Neuronal stem cell (in vitro differentiated cells): ENCODE data around the gene SLC35F5.

ENCODE experiments used
- DNase-seq: peaks from one replicate; pipeline ENCODE4 v3.0.0-alpha.2; 2013; ENCODE audit warnings: low spot score
- H2AFZ ChIP-seq: one replicate; pipeline ENCODE4 v1.6.1; 2013; ENCODE audit warnings: mild to moderate bottlenecking, low read length, inconsistent platforms
- H2AK5ac ChIP-seq: 2 replicates; pipeline ENCODE4 v1.6.1; 2013; ENCODE audit warnings: low read depth, mild to moderate bottlenecking, inconsistent platforms, low read length, moderate library complexity, mixed read lengths
- H2BK120ac ChIP-seq: 2 replicates; pipeline ENCODE4 v1.6.1; 2013; ENCODE audit warnings: low read depth, mild to moderate bottlenecking, inconsistent platforms, low read length, moderate library complexity, mixed read lengths
- H2BK12ac ChIP-seq: one replicate; pipeline ENCODE4 v1.6.1; 2013; ENCODE audit warnings: low read length, inconsistent platforms
- H2BK15ac ChIP-seq: 2 replicates; pipeline ENCODE4 v1.6.1; 2013; ENCODE audit warnings: mild to moderate bottlenecking, low read length, inconsistent platforms, mixed read lengths
- H2BK5ac ChIP-seq: one replicate; pipeline ENCODE4 v1.6.1; 2013; ENCODE audit warnings: inconsistent platforms, mild to moderate bottlenecking, low read length, moderate library complexity
- H3K14ac ChIP-seq: one replicate; pipeline ENCODE4 v1.6.1; 2013; ENCODE audit warnings: low read length, inconsistent platforms
- H3K18ac ChIP-seq: 2 replicates; pipeline ENCODE4 v1.6.1; 2013; ENCODE audit warnings: low read length, inconsistent platforms
- H3K23ac ChIP-seq: 2 replicates; pipeline ENCODE4 v1.6.1; 2013; ENCODE audit warnings: low read depth, mild to moderate bottlenecking, mixed read lengths, low read length, inconsistent platforms; ENCODE audit not compliant: poor library complexity
- H3K27ac ChIP-seq: replicated peaks from 3 replicates; pipeline ENCODE4 v1.5.1; 2013; ENCODE audit warnings: low read length, inconsistent platforms
- H3K27me3 ChIP-seq, 3 experiments: 2 replicates each; pipeline ENCODE4 v1.6.1; 2013; ENCODE audit warnings: low read length in 3 of 3, mild to moderate bottlenecking in 2 of 3, inconsistent platforms in 1 of 3, low read depth in 1 of 3, mixed read lengths in 1 of 3, moderate library complexity in 1 of 3; ENCODE audit not compliant: control insufficient read depth in 3 of 3, insufficient read depth in 3 of 3
- H3K36me3 ChIP-seq, 2 donors: replicated peaks in 1 of 2; 2 replicates each; pipeline ENCODE4 v1.6.1; 2013; ENCODE audit warnings: low read length in 2 of 2; ENCODE audit not compliant: control insufficient read depth in 2 of 2, insufficient read depth in 2 of 2
- H3K4ac ChIP-seq: 2 replicates; pipeline ENCODE4 v1.6.1; 2013; ENCODE audit warnings: inconsistent platforms, mild to moderate bottlenecking, low read length, moderate library complexity
- H3K4me1 ChIP-seq, 2 donors: 1 replicate in 1 of 2; 2 replicates in 1 of 2; pipeline ENCODE4 v1.6.1; 2013; ENCODE audit warnings: low read length in 2 of 2, low read depth in 1 of 2; ENCODE audit not compliant: control insufficient read depth in 2 of 2, insufficient read depth in 1 of 2
- H3K4me2 ChIP-seq: one replicate; pipeline ENCODE4 v1.6.1; 2013; ENCODE audit warnings: mild to moderate bottlenecking, low read length, inconsistent platforms; ENCODE audit not compliant: insufficient read depth, poor library complexity, severe bottlenecking
- H3K4me3 ChIP-seq, 2 donors: 2 replicates each; pipeline ENCODE4 v1.5.1; 2013; ENCODE audit warnings: low read length in 2 of 2, mild to moderate bottlenecking in 2 of 2, inconsistent platforms in 1 of 2, moderate library complexity in 1 of 2
- H3K79me1 ChIP-seq: one replicate; pipeline ENCODE4 v1.6.1; 2013; ENCODE audit warnings: low read depth, mild to moderate bottlenecking, inconsistent platforms, low read length, moderate library complexity
- H3K9ac ChIP-seq: one replicate; pipeline ENCODE4 v1.6.1; 2013; ENCODE audit warnings: mild to moderate bottlenecking, low read depth, low read length, inconsistent platforms; ENCODE audit not compliant: poor library complexity
- H3K9me3 ChIP-seq, 2 donors: replicated peaks in 1 of 2; 2 replicates each; pipeline versions ENCODE3 to v1.6.1; 2013; ENCODE audit warnings: low read length in 2 of 2, mild to moderate bottlenecking in 2 of 2, inconsistent platforms in 1 of 2, low read depth in 1 of 2, mixed read lengths in 1 of 2, moderate library complexity in 1 of 2; ENCODE audit not compliant: control insufficient read depth in 2 of 2, insufficient read depth in 1 of 2
- H4K8ac ChIP-seq: one replicate; pipeline ENCODE4 v1.6.1; 2013; ENCODE audit warnings: low read depth, mild to moderate bottlenecking, inconsistent platforms, low read length, moderate library complexity
- H4K91ac ChIP-seq: one replicate; pipeline ENCODE4 v1.6.1; 2013; ENCODE audit warnings: low read length, low read depth, mild to moderate bottlenecking, inconsistent platforms; ENCODE audit not compliant: poor library complexity
- WGBS, 2 donors: extraction: QIAGEN DNeasy Blood & Tissue Kit; methylation state at CpG; one replicate each; pipeline ENCODE4 v1.1.7; 2013; ENCODE audit warnings: missing lambda C conversion rate in 2 of 2, mixed read lengths in 1 of 2; ENCODE audit not compliant: insufficient read length in 2 of 2, insufficient replicate concordance in 1 of 2; ENCODE audit errors: extremely low coverage in 2 of 2; 5-methylcytosine and 5-hydroxymethylcytosine counted together

SLC35F5 gene

GRCh38 chr2:113757138-113757657 is 756 bp upstream of the SLC35F5 start:
- Histone ChIP-seq H2AFZ (peak overlapping the region; percentile 99), H3K36me3 (peaks cover 0 to 11% of the 10 kb centered on the region in 2 donors), H3K9ac (no peak overlapping the region), H2AK5ac (no peak overlapping the region), H3K23ac (no peak overlapping the region), H3K4me3 (peak overlapping the region; percentile 89 to 95), H3K4ac (no peak overlapping the region), H2BK15ac (no peak overlapping the region), H3K27ac (no peak overlapping the region), H3K9me3 (no peaks in the 10 kb centered on the region), H3K18ac (no peak overlapping the region), H3K14ac (no peak overlapping the region), H4K91ac (no peak overlapping the region), H2BK120ac (no peak overlapping the region), H2BK5ac (no peak overlapping the region), H3K27me3 (no peaks in the 10 kb centered on the region), H3K79me1 (peaks cover 3% of the 10 kb centered on the region), H2BK12ac (no peak overlapping the region), H3K4me2 (peak overlapping the region; percentile 63), H4K8ac (no peak overlapping the region), H3K4me1 (peaks cover 0 to 5% of the 10 kb centered on the region in 2 donors)
- no peak for DNase-seq
- WGBS, 2 donors, result no CpG with 5 or more reads among the region's 17 CpGs

GRCh38 chr2:113755835-113756354 is 547 bp downstream of the SLC35F5 start:
- peak overlapping the region; percentile 56 for H2AK5ac ChIP-seq
- H3K4me2 ChIP-seq, result peak overlapping the region; percentile 75
- DNase-seq, result peak; percentile 51
- H3K9me3 ChIP-seq, result no peaks in the 10 kb centered on the region
- peak overlapping the region; percentile 66 for H3K4ac ChIP-seq
- peak overlapping the region; percentile 95 to 99 for H3K4me3 ChIP-seq
- H2BK5ac ChIP-seq, result peak overlapping the region; percentile 97
- H3K36me3 ChIP-seq, result peaks cover 2 to 22% of the 10 kb centered on the region in 2 donors
- H2BK15ac ChIP-seq, result peak overlapping the region; percentile 98
- peaks cover 3% of the 10 kb centered on the region for H3K79me1 ChIP-seq
- H3K4me1 ChIP-seq, result peaks cover 0 to 3% of the 10 kb centered on the region in 2 donors
- H2BK120ac ChIP-seq, result peak overlapping the region; percentile 47
- H4K91ac ChIP-seq, result no peak overlapping the region
- H3K27ac ChIP-seq, result peak overlapping the region; percentile 67
- peak overlapping the region; percentile 100 for H3K9ac ChIP-seq
- no peaks in the 10 kb centered on the region for H3K27me3 ChIP-seq
- H2BK12ac ChIP-seq, result peak overlapping the region; percentile 84
- no peak overlapping the region for H4K8ac ChIP-seq
- H3K23ac ChIP-seq, result peak overlapping the region; percentile 98
- H3K14ac ChIP-seq, result peak overlapping the region; percentile 97
- no CpG with 5 or more reads among the region's 26 CpGs for WGBS, 2 donors
- peak overlapping the region; percentile 100 for H3K18ac ChIP-seq
- H2AFZ ChIP-seq, result peak overlapping the region; percentile 99

GRCh38 chr2:113755035-113755834 is 1.2 kb downstream of the SLC35F5 start:
- Histone ChIP-seq H2BK15ac (no peak overlapping the region), H3K27me3 (no peaks in the 10 kb centered on the region), H3K23ac (no peak overlapping the region), H3K79me1 (peaks cover 6% of the 10 kb centered on the region), H3K14ac (no peak overlapping the region), H3K4me1 (peaks cover 0 to 3% of the 10 kb centered on the region in 2 donors), H2BK12ac (no peak overlapping the region), H3K4me2 (peak overlapping the region; percentile 75), H3K27ac (no peak overlapping the region), H2BK5ac (no peak overlapping the region), H2AFZ (peak overlapping the region; percentile 99), H4K8ac (no peak overlapping the region), H3K4ac (no peak overlapping the region), H3K18ac (no peak overlapping the region), H2BK120ac (no peak overlapping the region), H4K91ac (no peak overlapping the region), H3K4me3 (peak overlapping the region; percentile 95 to 99), H3K9ac (no peak overlapping the region), H3K9me3 (no peaks in the 10 kb centered on the region), H3K36me3 (peaks cover 4 to 29% of the 10 kb centered on the region in 2 donors), H2AK5ac (no peak overlapping the region)
- WGBS, 2 donors, result no CpG with 5 or more reads among the region's 15 CpGs
- no peak for DNase-seq

GRCh38 chr2:113754160-113754559 is 2.3 kb downstream of the SLC35F5 start:
- H3K4me1 ChIP-seq, result peaks cover 0 to 3% of the 10 kb centered on the region in 2 donors
- no peak overlapping the region for H3K14ac ChIP-seq
- no peak overlapping the region for H3K27ac ChIP-seq
- no peak overlapping the region for H3K9ac ChIP-seq
- no peak overlapping the region for H3K4ac ChIP-seq
- no CpG with 5 or more reads among the region's 8 CpGs for WGBS, 2 donors
- H2BK15ac ChIP-seq, result no peak overlapping the region
- H3K79me1 ChIP-seq, result peaks cover 6% of the 10 kb centered on the region
- H2AK5ac ChIP-seq, result no peak overlapping the region
- DNase-seq, result no peak
- H2BK5ac ChIP-seq, result no peak overlapping the region
- H3K4me2 ChIP-seq, result no peak overlapping the region
- no peak overlapping the region for H4K91ac ChIP-seq
- no peaks in the 10 kb centered on the region for H3K27me3 ChIP-seq
- no peak overlapping the region for H3K18ac ChIP-seq
- no peak overlapping the region for H2BK120ac ChIP-seq
- no peak overlapping the region for H3K4me3 ChIP-seq
- H3K9me3 ChIP-seq, result no peaks in the 10 kb centered on the region
- no peak overlapping the region for H3K23ac ChIP-seq
- H2AFZ ChIP-seq, result no peak overlapping the region
- H2BK12ac ChIP-seq, result no peak overlapping the region
- H4K8ac ChIP-seq, result no peak overlapping the region
- peaks cover 4 to 39% of the 10 kb centered on the region in 2 donors for H3K36me3 ChIP-seq
